GM19324 (cell line): ENCODE measurements around the gene CUX1.
"Not testable (repeated sequence)": the region's sequence is repeated elsewhere in the genome, so short reads cannot be mapped to it uniquely, and the experiment has no call there.

Experiments used
- ATAC-seq: cut with Tn5 transposase; IDR thresholded peaks from one replicate; pipeline ENCODE4 v1.9.1; 2021; ENCODE audit warnings: mild to moderate bottlenecking, moderate library complexity; ENCODE audit not compliant: unreplicated experiment, low FRiP score

The CUX1 gene

DNA sequence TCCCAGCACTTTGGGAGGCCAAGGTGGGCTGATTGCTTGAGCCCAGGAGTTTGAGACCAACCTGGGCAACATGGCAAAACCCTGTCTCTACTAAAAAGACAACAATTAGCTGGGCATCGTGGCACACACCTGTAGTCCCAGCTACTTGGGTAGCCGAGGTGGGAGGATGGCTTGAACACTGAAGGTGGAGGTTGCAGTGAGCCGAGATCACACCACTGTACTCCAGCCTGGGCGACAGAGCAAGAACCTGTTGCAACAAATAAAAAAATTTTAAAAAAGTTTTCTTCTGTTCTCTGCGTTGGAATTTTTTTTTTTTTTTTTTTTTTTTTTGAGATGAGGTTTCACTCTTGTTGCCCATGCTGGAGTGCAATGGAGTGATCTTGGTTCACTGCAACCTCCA is 34.9 kb downstream of the CUX1 start:
- ATAC-seq: not testable (repeated sequence)

DNA sequence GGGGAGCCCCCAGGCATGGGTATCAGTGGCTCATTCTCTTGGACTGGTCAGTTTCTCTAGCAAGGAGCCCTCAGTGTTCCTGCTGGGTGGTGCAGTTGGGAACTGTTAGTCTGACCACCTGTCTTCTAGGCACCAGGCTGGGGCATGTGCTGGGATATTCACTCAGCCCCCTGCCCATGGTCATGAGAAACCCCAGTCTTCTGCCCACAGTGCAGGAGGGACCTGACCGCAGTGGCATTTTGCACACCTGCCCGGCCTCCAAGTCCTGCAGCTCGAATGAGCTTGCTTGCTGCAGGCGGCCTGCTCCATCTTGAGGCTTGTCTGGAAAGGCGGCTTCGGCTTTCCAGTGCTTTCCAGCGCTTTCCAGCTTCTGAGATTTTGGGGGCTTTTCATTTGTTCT is 36.3 kb downstream of the CUX1 start:
- no peak for ATAC-seq

- no peak for ATAC-seq
These were observed 36.8 kb downstream of the CUX1 start for GRCh38 chr7:101854084-101854865.

GRCh38 chr7:101856473-101857357 is 39.3 kb downstream of the CUX1 start:
- ATAC-seq: peak; percentile 98

- no peak for ATAC-seq
These were observed 40.0 kb downstream of the CUX1 start for GRCh38 chr7:101857358-101857811.

- no peak for ATAC-seq
These were observed 41.3 kb downstream of the CUX1 start for GRCh38 chr7:101858437-101859385.

DNA sequence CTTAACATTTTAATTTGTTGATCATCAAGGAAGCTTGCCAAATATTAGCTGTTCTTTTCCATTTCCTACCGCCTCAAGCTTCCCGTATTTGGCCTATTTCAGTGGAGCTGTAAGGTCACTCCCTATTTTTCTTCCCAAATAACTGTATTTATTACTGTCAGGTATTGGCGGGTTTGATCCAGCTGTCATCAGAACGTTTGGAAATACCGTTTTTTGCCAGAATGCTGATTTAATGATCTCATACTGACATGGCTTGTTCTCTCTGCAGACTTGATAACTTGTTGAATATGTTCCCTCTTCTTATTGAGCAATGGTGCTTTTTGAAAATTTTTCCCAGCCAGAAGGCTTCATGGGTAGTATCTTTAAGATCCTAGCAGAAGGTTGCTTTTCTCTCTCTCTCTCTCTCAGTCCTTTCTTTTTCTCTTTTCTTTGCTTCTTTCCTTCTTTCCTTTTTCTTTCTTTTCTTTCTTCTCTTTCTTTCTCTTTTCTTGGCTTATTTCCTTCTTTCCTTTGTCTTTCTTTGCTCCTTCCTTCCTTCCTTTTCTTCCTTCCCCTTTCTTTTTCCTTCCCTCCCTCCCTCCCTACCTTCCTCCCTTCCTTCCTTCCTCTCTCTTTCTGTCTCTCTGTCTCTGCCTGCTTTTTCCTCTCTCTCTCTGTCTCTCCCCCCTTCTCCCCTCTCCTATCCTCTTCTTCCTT is 42.1 kb downstream of the CUX1 start:
- no peak for ATAC-seq

- ATAC-seq: no peak
These were observed 43.1 kb downstream of the CUX1 start for GRCh38 chr7:101860316-101861217.

DNA sequence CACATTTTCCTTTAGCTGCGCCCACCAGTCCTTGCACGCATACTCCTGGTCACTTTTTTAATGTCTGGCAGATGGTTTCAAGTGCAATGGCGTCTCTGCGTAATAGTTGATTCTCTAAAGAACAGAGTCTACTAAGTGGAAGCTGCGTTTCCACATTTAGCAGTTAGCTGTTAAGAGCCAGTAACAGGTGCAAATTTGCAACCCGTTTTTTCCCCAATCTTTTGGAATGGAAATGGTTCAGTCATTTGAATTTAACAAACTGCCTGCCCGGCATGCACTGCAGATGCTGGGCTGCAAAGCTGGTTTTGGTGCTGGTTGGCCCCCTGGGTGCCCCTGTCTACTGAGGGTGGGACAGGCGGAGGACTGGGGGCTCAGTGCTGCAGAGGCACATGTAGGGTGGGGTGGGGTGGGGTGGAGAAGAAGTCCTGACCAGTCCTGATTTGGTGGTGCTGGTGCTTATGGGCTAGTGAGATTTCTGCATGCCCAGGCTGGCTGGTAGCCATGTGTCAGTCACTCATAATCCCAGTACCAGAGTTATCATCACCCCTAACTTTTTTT is 43.9 kb downstream of the CUX1 start:
- ATAC-seq: no peak

- no peak for ATAC-seq
These were observed 45.1 kb downstream of the CUX1 start for GRCh38 chr7:101862280-101863220.

- ATAC-seq: no peak
These were observed 46.2 kb downstream of the CUX1 start for GRCh38 chr7:101863598-101863997.

GRCh38 chr7:101864039-101864438 is 46.6 kb downstream of the CUX1 start:
- ATAC-seq: no peak

DNA sequence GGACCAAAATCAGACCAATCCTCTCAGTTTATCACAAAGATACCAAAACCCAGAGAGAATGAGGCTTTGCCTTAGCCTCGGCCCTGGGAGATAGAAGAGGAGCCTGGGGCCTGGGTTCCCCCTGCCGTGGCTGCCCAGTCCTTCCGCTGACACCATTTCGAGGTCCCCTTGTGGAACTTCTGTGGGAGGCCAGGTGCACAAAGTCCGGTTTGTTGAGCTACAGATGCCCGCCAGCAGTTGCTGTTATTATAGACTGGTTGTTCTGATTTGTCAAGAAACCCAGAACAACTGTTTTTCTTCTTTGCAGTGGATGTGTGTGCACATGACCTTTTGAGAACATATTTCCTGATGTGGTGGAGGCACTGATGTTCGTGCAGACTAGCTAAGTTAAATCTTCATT is 47.6 kb downstream of the CUX1 start:
- no peak for ATAC-seq

- no peak for ATAC-seq
These were observed 48.0 kb downstream of the CUX1 start for GRCh38 chr7:101865455-101865854.

DNA sequence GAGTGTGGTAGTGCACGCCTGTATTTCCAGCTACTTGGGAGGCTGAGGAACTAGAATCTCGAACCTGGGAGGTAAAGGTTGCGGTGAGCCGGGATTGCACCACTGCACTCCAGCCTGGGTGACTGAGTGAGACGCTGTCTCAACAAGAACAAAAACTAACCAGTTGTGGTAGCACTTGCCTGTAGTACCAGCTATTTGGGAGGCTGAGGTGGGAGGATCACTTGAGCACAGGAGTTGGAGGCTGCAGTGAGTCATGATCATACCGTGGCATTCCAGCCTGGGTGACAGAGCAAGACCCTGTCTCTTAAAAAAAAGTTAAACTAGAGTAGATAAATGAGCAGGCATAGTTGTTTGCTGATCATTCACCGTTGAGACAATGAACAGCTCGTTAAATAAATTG is 48.9 kb downstream of the CUX1 start:
- no peak for ATAC-seq

GRCh38 chr7:101867265-101867664 is 49.8 kb downstream of the CUX1 start:
- ATAC-seq: no peak

- not testable (repeated sequence) for ATAC-seq
These were observed 50.3 kb downstream of the CUX1 start for GRCh38 chr7:101867681-101868080.
